Measurements from ENCODE around the gene KRT17.

DNA sequence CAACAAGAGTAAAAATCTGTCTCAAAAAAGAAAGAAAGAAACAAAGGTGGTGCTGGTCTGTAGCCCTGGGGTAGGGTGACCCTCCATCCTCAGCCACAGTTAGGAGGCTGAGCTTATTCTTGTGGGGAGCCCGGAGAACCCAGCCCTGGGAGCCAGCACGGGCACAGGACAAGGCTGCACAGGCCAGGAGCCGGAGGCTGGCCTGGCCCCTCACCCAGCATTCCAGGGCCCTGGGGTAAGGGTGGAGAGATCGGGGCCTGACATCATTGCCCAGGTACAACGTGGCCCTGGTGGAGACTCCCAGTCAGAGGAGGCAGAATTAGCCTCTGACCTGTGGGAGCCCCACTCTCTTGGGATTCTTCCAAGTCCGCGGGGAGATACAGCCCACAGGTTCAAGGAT lies 10.3 kb upstream of the KRT17 start:
- TF ChIP-seq, protein P1, sequence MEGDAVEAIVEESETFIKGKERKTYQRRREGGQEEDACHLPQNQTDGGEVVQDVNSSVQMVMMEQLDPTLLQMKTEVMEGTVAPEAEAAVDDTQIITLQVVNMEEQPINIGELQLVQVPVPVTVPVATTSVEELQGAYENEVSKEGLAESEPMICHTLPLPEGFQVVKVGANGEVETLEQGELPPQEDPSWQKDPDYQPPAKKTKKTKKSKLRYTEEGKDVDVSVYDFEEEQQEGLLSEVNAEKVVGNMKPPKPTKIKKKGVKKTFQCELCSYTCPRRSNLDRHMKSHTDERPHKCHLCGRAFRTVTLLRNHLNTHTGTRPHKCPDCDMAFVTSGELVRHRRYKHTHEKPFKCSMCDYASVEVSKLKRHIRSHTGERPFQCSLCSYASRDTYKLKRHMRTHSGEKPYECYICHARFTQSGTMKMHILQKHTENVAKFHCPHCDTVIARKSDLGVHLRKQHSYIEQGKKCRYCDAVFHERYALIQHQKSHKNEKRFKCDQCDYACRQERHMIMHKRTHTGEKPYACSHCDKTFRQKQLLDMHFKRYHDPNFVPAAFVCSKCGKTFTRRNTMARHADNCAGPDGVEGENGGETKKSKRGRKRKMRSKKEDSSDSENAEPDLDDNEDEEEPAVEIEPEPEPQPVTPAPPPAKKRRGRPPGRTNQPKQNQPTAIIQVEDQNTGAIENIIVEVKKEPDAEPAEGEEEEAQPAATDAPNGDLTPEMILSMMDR (optimal IDR thresholded peaks at IDR 0.05 in 1 of 3, IDR thresholded peaks at IDR 0.05 in 1 of 3, conservative IDR thresholded peaks at IDR 0.05 in 1 of 3; ENCODE audit: extremely low read depth in 1 of 3, insufficient read depth in 2 of 3, low read length in 3 of 3): no peak
- TF ChIP-seq EZH2 (IDR thresholded peaks at IDR 0.05; ENCODE audit: low read length): no peak

All from keratinocyte (primary cell).